HepG2 (cell line): ENCODE results near the gene RAB40C. TPM values are rescaled to one million over a fixed set of nuclear protein-coding genes. Genes with fewer than 3 reads are reported as not detected.
A peak's percentile ranks its signal among the peaks of the same experiment; 100 is the strongest.

Source experiments
- ARNT2 ChIP-seq: sonication (generic); formaldehyde crosslinking; IDR thresholded peaks from 2 replicates; pipeline ENCODE4 v1.8.0; 2022; ENCODE audit warnings: mild to moderate bottlenecking, low read depth, missing genetic modification reagents, moderate library complexity
- DNMT3B ChIP-seq: conservative IDR thresholded peaks from 2 replicates; pipeline ENCODE4 v1.6.1; 2016; ENCODE audit warnings: missing biosample characterization, control low read depth
- DRAP1 ChIP-seq: IDR thresholded peaks from 2 replicates; pipeline ENCODE4 v1.6.1; 2016; ENCODE audit warnings: missing genetic modification reagents, missing compliant biosample characterization
- FOXC1 ChIP-seq: sonication (generic); formaldehyde crosslinking; IDR thresholded peaks from 2 replicates; pipeline ENCODE4 v1.8.0; 2022; ENCODE audit warnings: mild to moderate bottlenecking, missing genetic modification reagents, borderline replicate concordance
- GLI4 ChIP-seq: sonication (generic); formaldehyde crosslinking; IDR thresholded peaks from 2 replicates; pipeline ENCODE4 v1.5.1; 2020; ENCODE audit warnings: missing genetic modification reagents, mild to moderate bottlenecking, moderate library complexity, borderline replicate concordance
- HES4 ChIP-seq: sonication (generic); formaldehyde crosslinking; IDR thresholded peaks from 2 replicates; pipeline ENCODE4 v1.9.0; 2021; ENCODE audit warnings: mild to moderate bottlenecking, missing genetic modification reagents, borderline replicate concordance
- HNF1B ChIP-seq: sonication (generic); formaldehyde crosslinking; IDR thresholded peaks from 2 replicates; pipeline ENCODE4 v1.5.1; 2020; ENCODE audit warnings: mild to moderate bottlenecking, moderate library complexity, missing genetic modification reagents
- HNRNPUL1 ChIP-seq: fragments of 200-400 bp; formaldehyde crosslinking; IDR thresholded peaks from 2 replicates; pipeline ENCODE4 v1.6.1; 2017; ENCODE audit warnings: low read depth, mild to moderate bottlenecking, low read length, moderate library complexity
- HOXA3 ChIP-seq: sonication (generic); formaldehyde crosslinking; IDR thresholded peaks from 2 replicates; pipeline ENCODE4 v1.5.0; 2020; ENCODE audit warnings: missing genetic modification reagents
- NFE2 ChIP-seq: sonication (generic); formaldehyde crosslinking; IDR thresholded peaks from 2 replicates; pipeline ENCODE4 v1.4.0; 2020; ENCODE audit warnings: missing genetic modification reagents
- PATZ1 ChIP-seq: sonication (generic); formaldehyde crosslinking; IDR thresholded peaks from 2 replicates; pipeline ENCODE4 v1.4.0; 2020; ENCODE audit warnings: missing genetic modification reagents
- RAD21 ChIP-seq: fragments of 450-650 bp; formaldehyde crosslinking; IDR thresholded peaks from 2 replicates; pipeline ENCODE4 v1.5.0; 2020; ENCODE audit warnings: mild to moderate bottlenecking
- SOX6 ChIP-seq, 2 experiments: fragments of 450-650 bp in 1 of 2; sonication (generic) in 1 of 2; formaldehyde crosslinking in 1 of 2; IDR thresholded peaks; 2 replicates each; pipeline versions ENCODE4 v1.4.0 to v1.6.1; 2017 to 2020; ENCODE audit warnings: antibody characterized with exemption in 1 of 2, mild to moderate bottlenecking in 1 of 2, missing genetic modification reagents in 1 of 2
- ZBED4 ChIP-seq: sonication (generic); formaldehyde crosslinking; IDR thresholded peaks from 2 replicates; pipeline ENCODE4 v1.4.0; 2020; ENCODE audit warnings: missing genetic modification reagents, borderline replicate concordance
- ZBTB38 ChIP-seq: sonication (generic); formaldehyde crosslinking; IDR thresholded peaks from 2 replicates; pipeline ENCODE4 v1.5.1; 2020; ENCODE audit warnings: mild to moderate bottlenecking, missing genetic modification reagents
- ZMYM2 ChIP-seq: sonication (generic); formaldehyde crosslinking; IDR thresholded peaks from 2 replicates; pipeline ENCODE4 v1.8.0; 2022; ENCODE audit warnings: mild to moderate bottlenecking, missing genetic modification reagents
- ZNF225 ChIP-seq: sonication (generic); formaldehyde crosslinking; IDR thresholded peaks from 2 replicates; pipeline ENCODE4 v1.4.0; 2020; ENCODE audit warnings: mild to moderate bottlenecking, missing genetic modification reagents
- ZNF331 ChIP-seq: sonication (generic); formaldehyde crosslinking; IDR thresholded peaks from 2 replicates; pipeline ENCODE4 v1.4.0; 2020; ENCODE audit warnings: missing genetic modification reagents
- ZNF33B ChIP-seq: sonication (generic); formaldehyde crosslinking; IDR thresholded peaks from 2 replicates; pipeline ENCODE4 v1.5.1; 2020; ENCODE audit warnings: mild to moderate bottlenecking, missing genetic modification reagents
- ZNF546 ChIP-seq: sonication (generic); formaldehyde crosslinking; conservative IDR thresholded peaks from 2 replicates; pipeline ENCODE4 v1.8.1; 2023; ENCODE audit warnings: mild to moderate bottlenecking, missing genetic modification reagents
- ZNF616 ChIP-seq: sonication (generic); formaldehyde crosslinking; IDR thresholded peaks from 2 replicates; pipeline ENCODE4 v1.5.0; 2020; ENCODE audit warnings: low read depth, mild to moderate bottlenecking, missing genetic modification reagents
- ZNF652 ChIP-seq: IDR thresholded peaks from 2 replicates; pipeline ENCODE4 v1.6.1; 2016; ENCODE audit warnings: low read depth, borderline replicate concordance
- polyA plus RNA-seq, 8 experiments: library from polyadenylated mRNA; depleted of rRNA in 3 of 8; stranded (reverse) in 7 of 8; unstranded in 1 of 8; fragments of >200 nt; fragmentation: Illumina TruSeq in 4 of 8; extraction: Trizol in 4 of 8; gene quantifications; 2 replicates each; pipeline versions ENCODE4 v1.2.1 to v1.2.3, GENCODE V29; 2011 to 2016; ENCODE audit warnings: low read depth in 4 of 8, missing spikeins in 1 of 8, mixed read lengths in 1 of 8; ENCODE audit not compliant: insufficient read depth in 1 of 8
- total RNA-seq, 5 experiments: library from RNA; depleted of rRNA; stranded (reverse); fragments of >200 nt; fragmentation: Illumina TruSeq; extraction: Trizol; gene quantifications; 2 replicates each; pipeline ENCODE4 v1.2.3, GENCODE V29; 2016; ENCODE audit warnings: low read depth in 1 of 5

The RAB40C gene
- total and polyA plus RNA-seq, 2 of the 13 experiments (the other 11 are each of a cell fraction or from before 2014, with no cell fraction given): 7.7 to 11.5 TPM

- TF ChIP-seq ZMYM2 (CRISPR knock-in tag) (peak; percentile 95), HES4 (CRISPR knock-in tag) (peak; percentile 64; the same call in 1 of the 2 replicates), ZBTB38 (CRISPR knock-in tag) (peak; percentile 91), GLI4 (CRISPR knock-in tag) (0 out of 2 replicates have a peak, but pooled peaks have one; percentile 34), ZNF616 (no peak), ZNF546 (CRISPR knock-in tag) (no peak), ZNF225 (no peak), HNF1B (CRISPR knock-in tag) (peak; percentile 92; the same call in 1 of the 2 replicates), HOXA3 (CRISPR knock-in tag) (peak; percentile 80; the same call in 1 of the 2 replicates), DNMT3B (CRISPR knock-in tag) (no peak), ZNF33B (CRISPR knock-in tag) (0 out of 2 replicates have a peak, but pooled peaks have one; percentile 35), ZBED4 (peak; percentile 92; the same call in 1 of the 2 replicates), ZNF331 (CRISPR knock-in tag) (peak; percentile 78; the same call in 1 of the 2 replicates), HNRNPUL1 (no peak), ZNF652 (CRISPR knock-in tag) (peak; percentile 56; the same call in 1 of the 2 replicates), PATZ1 (CRISPR knock-in tag) (peak; percentile 91), ARNT2 (no peak), FOXC1 (peak; percentile 70), SOX6 (IDR thresholded peaks at IDR 0.05) (no peak), SOX6 (CRISPR knock-in tag; IDR thresholded peaks at IDR 0.05) (peak; percentile 86), RAD21 (peak; percentile 24; the same call in 1 of the 2 replicates), NFE2 (no peak), DRAP1 (CRISPR knock-in tag) (peak; percentile 57; the same call in 1 of the 2 replicates)
These were observed 31.4 kb upstream of the RAB40C start (continued) for GRCh38 chr16:558298-559020.
